HepG2 (cell line): Measurements from ENCODE around the gene MYL6B. TPM values are rescaled to one million over a fixed set of nuclear protein-coding genes. Genes with fewer than 3 reads are reported as not detected.

Experiments used
- ATM ChIP-seq: fragments of 450-650 bp; IDR thresholded peaks from 2 replicates; pipeline ENCODE4 v1.7.1; 2017; ENCODE audit warnings: mild to moderate bottlenecking, borderline replicate concordance
- HIVEP1 ChIP-seq: sonication (generic); formaldehyde crosslinking; IDR thresholded peaks from 2 replicates; pipeline ENCODE4 v1.4.0; 2020; ENCODE audit warnings: mild to moderate bottlenecking, missing genetic modification reagents
- IKZF4 ChIP-seq: sonication (generic); formaldehyde crosslinking; IDR thresholded peaks from 2 replicates; pipeline ENCODE4 v1.5.1; 2020; ENCODE audit warnings: borderline replicate concordance, mild to moderate bottlenecking, low read depth, missing genetic modification reagents; ENCODE audit errors: not compliant biosample characterization
- KAT8 ChIP-seq: IDR thresholded peaks from 2 replicates; pipeline ENCODE4 v1.6.1; 2016; ENCODE audit warnings: missing genetic modification reagents, missing compliant biosample characterization
- MED13 ChIP-seq: sonication (generic); formaldehyde crosslinking; IDR thresholded peaks from 2 replicates; pipeline ENCODE4 v1.5.0; 2020; ENCODE audit warnings: missing genetic modification reagents
- MED8 ChIP-seq: sonication (generic); formaldehyde crosslinking; IDR thresholded peaks from 2 replicates; pipeline ENCODE4 v1.8.1; 2023; ENCODE audit warnings: mild to moderate bottlenecking, missing genetic modification reagents; ENCODE audit not compliant: insufficient replicate concordance
- MIER2 ChIP-seq: IDR thresholded peaks from 2 replicates; pipeline ENCODE4 v1.6.1; 2016; ENCODE audit warnings: missing biosample characterization, missing genetic modification reagents
- NFIB ChIP-seq: sonication (generic); formaldehyde crosslinking; IDR thresholded peaks from 2 replicates; pipeline ENCODE4 v1.9.0; 2021; ENCODE audit warnings: missing genetic modification reagents, mild to moderate bottlenecking, borderline replicate concordance
- NFKBIZ ChIP-seq: IDR thresholded peaks from 2 replicates; pipeline ENCODE4 v1.6.1; 2018; ENCODE audit warnings: missing genetic modification reagents, missing compliant biosample characterization
- POGZ ChIP-seq: sonication (generic); formaldehyde crosslinking; IDR thresholded peaks from 2 replicates; pipeline ENCODE4 v1.4.0; 2020; ENCODE audit warnings: mild to moderate bottlenecking, missing genetic modification reagents
- SAP130 ChIP-seq: IDR thresholded peaks from 2 replicates; pipeline ENCODE4 v1.6.1; 2016; ENCODE audit warnings: low read depth
- TSC22D2 ChIP-seq: sonication (generic); formaldehyde crosslinking; IDR thresholded peaks from 2 replicates; pipeline ENCODE4 v1.5.1; 2020; ENCODE audit warnings: missing genetic modification reagents, mild to moderate bottlenecking, borderline replicate concordance
- YY1 ChIP-seq: IDR thresholded peaks from 2 replicates; pipeline ENCODE4 v1.6.1; 2011; ENCODE audit warnings: low read length, low read depth, moderate library complexity, mild to moderate bottlenecking; ENCODE audit not compliant: insufficient read depth, insufficient replicate concordance
- ZNF230 ChIP-seq: sonication (generic); formaldehyde crosslinking; IDR thresholded peaks from 2 replicates; pipeline ENCODE4 v1.4.0; 2020; ENCODE audit warnings: mild to moderate bottlenecking, missing genetic modification reagents
- ZNF282 ChIP-seq: fragments of 450-650 bp; IDR thresholded peaks from 2 replicates; pipeline ENCODE4 v1.6.1; 2018; ENCODE audit not compliant: partially characterized antibody
- ZNF614 ChIP-seq: IDR thresholded peaks from 2 replicates; pipeline ENCODE4 v1.6.1; 2018; ENCODE audit warnings: missing biosample characterization, missing genetic modification reagents, inconsistent platforms, borderline replicate concordance
- ZNF616 ChIP-seq: sonication (generic); formaldehyde crosslinking; IDR thresholded peaks from 2 replicates; pipeline ENCODE4 v1.5.0; 2020; ENCODE audit warnings: low read depth, mild to moderate bottlenecking, missing genetic modification reagents
- ZSCAN22 ChIP-seq: sonication (generic); formaldehyde crosslinking; IDR thresholded peaks from 2 replicates; pipeline ENCODE4 v1.4.0; 2020; ENCODE audit warnings: mild to moderate bottlenecking, missing genetic modification reagents
- ZSCAN29 ChIP-seq: sonication (generic); formaldehyde crosslinking; conservative IDR thresholded peaks from 2 replicates; pipeline ENCODE4 v1.4.0; 2020; ENCODE audit warnings: mild to moderate bottlenecking, missing genetic modification reagents
- polyA plus RNA-seq, 8 experiments: library from polyadenylated mRNA; depleted of rRNA in 3 of 8; stranded (reverse) in 7 of 8; unstranded in 1 of 8; fragments of >200 nt; fragmentation: Illumina TruSeq in 4 of 8; extraction: Trizol in 4 of 8; gene quantifications; 2 replicates each; pipeline versions ENCODE4 v1.2.1 to v1.2.3, GENCODE V29; 2011 to 2016; ENCODE audit warnings: low read depth in 4 of 8, missing spikeins in 1 of 8, mixed read lengths in 1 of 8; ENCODE audit not compliant: insufficient read depth in 1 of 8
- total RNA-seq, 5 experiments: library from RNA; depleted of rRNA; stranded (reverse); fragments of >200 nt; fragmentation: Illumina TruSeq; extraction: Trizol; gene quantifications; 2 replicates each; pipeline ENCODE4 v1.2.3, GENCODE V29; 2016; ENCODE audit warnings: low read depth in 1 of 5
- TF ChIP-seq, protein P1 (sequence below): IDR thresholded peaks from 2 replicates; pipeline ENCODE4 v1.6.1; 2018; ENCODE audit warnings: missing genetic modification reagents
- TF ChIP-seq, protein P2 (sequence below): IDR thresholded peaks from 2 replicates; pipeline ENCODE4 v1.6.1; 2016; ENCODE audit warnings: low read depth, control low read depth
- TF ChIP-seq, protein P3 (sequence below): sonication (generic); formaldehyde crosslinking; IDR thresholded peaks from 2 replicates; pipeline ENCODE4 v1.5.1; 2020; ENCODE audit warnings: missing genetic modification reagents, mild to moderate bottlenecking, borderline replicate concordance
- TF ChIP-seq, protein P4 (sequence below): sonication (generic); formaldehyde crosslinking; IDR thresholded peaks from 2 replicates; pipeline ENCODE4 v1.4.0; 2020; ENCODE audit warnings: missing genetic modification reagents, borderline replicate concordance
- TF ChIP-seq, protein P5 (sequence below): sonication (generic); formaldehyde crosslinking; IDR thresholded peaks from 2 replicates; pipeline ENCODE4 v1.4.0; 2020; ENCODE audit warnings: missing genetic modification reagents

The MYL6B gene
- total and polyA plus RNA-seq, 2 of the 13 experiments (the other 11 are each of a cell fraction or from before 2014, with no cell fraction given), result 75.7 to 88.7 TPM

DNA sequence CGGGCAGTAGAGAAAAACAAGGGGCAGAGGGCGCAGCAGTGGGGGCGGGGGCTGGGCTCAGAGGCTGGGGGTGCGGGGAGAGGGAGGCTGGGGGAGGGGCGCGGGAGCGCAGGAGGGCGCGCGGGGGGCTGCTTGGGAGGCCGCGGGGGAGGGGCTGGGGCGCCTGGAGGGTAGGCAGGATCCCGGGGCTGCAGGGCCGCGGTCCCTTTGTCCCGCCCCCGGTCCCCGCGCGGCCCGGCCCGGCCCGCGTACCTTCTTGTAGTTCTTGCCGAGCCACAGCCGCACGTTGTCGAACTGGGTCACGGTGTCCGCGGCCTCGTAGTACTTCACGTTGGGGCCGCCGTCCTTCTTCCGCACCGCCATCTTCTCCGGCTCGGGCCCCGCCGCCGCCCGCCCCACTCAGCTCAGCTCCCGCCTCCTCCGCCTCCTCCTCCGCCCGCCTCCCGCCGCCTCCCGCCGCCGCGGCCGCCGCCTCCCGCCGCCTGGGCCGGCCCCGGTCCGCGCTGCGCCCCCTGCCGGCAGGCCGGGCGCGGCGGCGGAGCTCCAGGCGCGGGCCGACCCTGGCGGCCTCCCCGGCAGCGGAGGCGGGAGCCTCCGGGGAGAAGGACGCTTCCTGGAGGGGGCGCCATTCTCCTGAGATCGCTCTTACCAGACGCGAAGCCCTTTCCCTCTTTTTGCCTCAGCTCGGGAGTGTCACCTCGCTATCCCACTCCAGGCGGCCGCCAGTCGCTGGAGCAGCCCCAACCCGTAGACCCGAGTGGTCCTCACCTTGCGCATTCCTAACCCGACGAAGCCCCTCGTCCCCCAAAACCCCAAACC, 36.9 kb downstream of the MYL6B start, which contains the start of gene SMARCC2 (continued):
- TF ChIP-seq MED8 (no peak), TSC22D2 (CRISPR knock-in tag) (no peak), KAT8 (no peak), ZNF282 (no peak), MIER2 (CRISPR knock-in tag) (no peak), YY1 (peak; percentile 80), POGZ (CRISPR knock-in tag) (peak; percentile 49; the same call in 1 of the 2 replicates), ZNF230 (CRISPR knock-in tag) (no peak), NFIB (CRISPR knock-in tag) (no peak), MED13 (CRISPR knock-in tag) (no peak), ATM (no peak), IKZF4 (no peak), NFKBIZ (CRISPR knock-in tag) (no peak), ZSCAN22 (CRISPR knock-in tag) (no peak), SAP130 (CRISPR knock-in tag) (peak; percentile 52), HIVEP1 (no peak), ZSCAN29 (CRISPR knock-in tag) (no peak), ZNF616 (no peak), ZNF614 (CRISPR knock-in tag) (no peak)
- TF ChIP-seq, protein P1, sequence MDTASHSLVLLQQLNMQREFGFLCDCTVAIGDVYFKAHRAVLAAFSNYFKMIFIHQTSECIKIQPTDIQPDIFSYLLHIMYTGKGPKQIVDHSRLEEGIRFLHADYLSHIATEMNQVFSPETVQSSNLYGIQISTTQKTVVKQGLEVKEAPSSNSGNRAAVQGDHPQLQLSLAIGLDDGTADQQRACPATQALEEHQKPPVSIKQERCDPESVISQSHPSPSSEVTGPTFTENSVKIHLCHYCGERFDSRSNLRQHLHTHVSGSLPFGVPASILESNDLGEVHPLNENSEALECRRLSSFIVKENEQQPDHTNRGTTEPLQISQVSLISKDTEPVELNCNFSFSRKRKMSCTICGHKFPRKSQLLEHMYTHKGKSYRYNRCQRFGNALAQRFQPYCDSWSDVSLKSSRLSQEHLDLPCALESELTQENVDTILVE, result peak; percentile 41; the same call in 1 of the 2 replicates
- TF ChIP-seq, protein P2, sequence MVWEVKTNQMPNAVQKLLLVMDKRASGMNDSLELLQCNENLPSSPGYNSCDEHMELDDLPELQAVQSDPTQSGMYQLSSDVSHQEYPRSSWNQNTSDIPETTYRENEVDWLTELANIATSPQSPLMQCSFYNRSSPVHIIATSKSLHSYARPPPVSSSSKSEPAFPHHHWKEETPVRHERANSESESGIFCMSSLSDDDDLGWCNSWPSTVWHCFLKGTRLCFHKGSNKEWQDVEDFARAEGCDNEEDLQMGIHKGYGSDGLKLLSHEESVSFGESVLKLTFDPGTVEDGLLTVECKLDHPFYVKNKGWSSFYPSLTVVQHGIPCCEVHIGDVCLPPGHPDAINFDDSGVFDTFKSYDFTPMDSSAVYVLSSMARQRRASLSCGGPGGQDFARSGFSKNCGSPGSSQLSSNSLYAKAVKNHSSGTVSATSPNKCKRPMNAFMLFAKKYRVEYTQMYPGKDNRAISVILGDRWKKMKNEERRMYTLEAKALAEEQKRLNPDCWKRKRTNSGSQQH (CRISPR knock-in tag), result 0 out of 2 replicates have a peak, but pooled peaks have one; percentile 13
- TF ChIP-seq, protein P3, sequence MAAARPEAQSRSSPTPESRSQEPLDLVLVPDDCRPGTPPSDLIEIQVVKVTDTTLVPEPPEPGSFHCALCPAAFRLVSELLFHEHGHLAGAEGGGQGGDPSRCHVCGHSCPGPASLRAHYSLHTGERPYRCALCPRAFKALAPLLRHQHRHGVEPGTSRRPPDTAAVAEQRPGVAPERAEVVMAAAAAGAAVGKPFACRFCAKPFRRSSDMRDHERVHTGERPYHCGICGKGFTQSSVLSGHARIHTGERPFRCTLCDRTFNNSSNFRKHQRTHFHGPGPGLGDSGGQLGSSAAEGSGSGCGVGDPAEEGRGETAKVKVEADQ, result no peak
- TF ChIP-seq, protein P4, sequence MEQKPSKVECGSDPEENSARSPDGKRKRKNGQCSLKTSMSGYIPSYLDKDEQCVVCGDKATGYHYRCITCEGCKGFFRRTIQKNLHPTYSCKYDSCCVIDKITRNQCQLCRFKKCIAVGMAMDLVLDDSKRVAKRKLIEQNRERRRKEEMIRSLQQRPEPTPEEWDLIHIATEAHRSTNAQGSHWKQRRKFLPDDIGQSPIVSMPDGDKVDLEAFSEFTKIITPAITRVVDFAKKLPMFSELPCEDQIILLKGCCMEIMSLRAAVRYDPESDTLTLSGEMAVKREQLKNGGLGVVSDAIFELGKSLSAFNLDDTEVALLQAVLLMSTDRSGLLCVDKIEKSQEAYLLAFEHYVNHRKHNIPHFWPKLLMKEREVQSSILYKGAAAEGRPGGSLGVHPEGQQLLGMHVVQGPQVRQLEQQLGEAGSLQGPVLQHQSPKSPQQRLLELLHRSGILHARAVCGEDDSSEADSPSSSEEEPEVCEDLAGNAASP (CRISPR knock-in tag), result no peak
- TF ChIP-seq, protein P5, sequence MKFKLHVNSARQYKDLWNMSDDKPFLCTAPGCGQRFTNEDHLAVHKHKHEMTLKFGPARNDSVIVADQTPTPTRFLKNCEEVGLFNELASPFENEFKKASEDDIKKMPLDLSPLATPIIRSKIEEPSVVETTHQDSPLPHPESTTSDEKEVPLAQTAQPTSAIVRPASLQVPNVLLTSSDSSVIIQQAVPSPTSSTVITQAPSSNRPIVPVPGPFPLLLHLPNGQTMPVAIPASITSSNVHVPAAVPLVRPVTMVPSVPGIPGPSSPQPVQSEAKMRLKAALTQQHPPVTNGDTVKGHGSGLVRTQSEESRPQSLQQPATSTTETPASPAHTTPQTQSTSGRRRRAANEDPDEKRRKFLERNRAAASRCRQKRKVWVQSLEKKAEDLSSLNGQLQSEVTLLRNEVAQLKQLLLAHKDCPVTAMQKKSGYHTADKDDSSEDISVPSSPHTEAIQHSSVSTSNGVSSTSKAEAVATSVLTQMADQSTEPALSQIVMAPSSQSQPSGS, result no peak
